HCT116 (cell line): Measurements from ENCODE around the gene MAP4K4. TPM values are rescaled to one million over a fixed set of nuclear protein-coding genes. Genes with fewer than 3 reads are reported as not detected.

Experiments
- ATAC-seq: fragments of 200-7000 bp; cut with Tn5 transposase; 2 replicates; pipeline ENCODE4 v1.9.1; 2020; ENCODE audit warnings: mild to moderate bottlenecking, moderate library complexity
- BruUV-seq: library from RNA; stranded (reverse); fragments of 400-500 nt; replicated peaks from 2 replicates; lab custom pipeline; 2021; lab: Mats Ljungman, UMichigan
- CTCF ChIA-PET: fragments of 300-600 bp; sonication (Branson Sonifier 250); formaldehyde crosslinking; loops from one replicate; lab custom pipeline; 2021; ENCODE audit warnings: antibody characterized with exemption; lab: Charles Lee
- POLR2A ChIA-PET: fragments of 300-600, 350-600 bp; sonication (Branson Sonifier 250); formaldehyde crosslinking; loops from one replicate; lab custom pipeline; 2021; ENCODE audit warnings: antibody characterized with exemption; lab: Charles Lee
- RAD21 ChIA-PET, 2 experiments: fragments of 300-600 bp; sonication (Branson Sonifier 250); formaldehyde crosslinking; loops; one replicate each; lab custom pipeline; 2023; ENCODE audit warnings: low total read pairs in 2 of 2; ENCODE audit not compliant: uncharacterized antibody in 2 of 2, unreplicated experiment in 2 of 2, low non-redundant PET in 1 of 2; lab: Charles Lee
- DNase-seq: peaks from one replicate; pipeline ENCODE4 v3.0.0-alpha.2; 2010; ENCODE audit warnings: low read depth, low spot score
- H2AFZ ChIP-seq: fragments of 200-600 bp; shearing (Covaris generic), sonication (generic); 2 replicates; pipeline ENCODE4 v1.6.1; 2017; ENCODE audit warnings: low read depth, mixed run types, mixed read lengths, antibody characterized with exemption, low read length; ENCODE audit not compliant: poor library complexity, severe bottlenecking
- H3K27ac ChIP-seq: 2 replicates; pipeline ENCODE4 v1.5.1; 2012; ENCODE audit warnings: low read depth, low read length
- H3K27me3 ChIP-seq: fragments of 200-600 bp; sonication (generic); 2 replicates; pipeline ENCODE4 v1.6.1; 2016; ENCODE audit warnings: mixed run types, low read length, mixed read lengths; ENCODE audit not compliant: insufficient read depth
- H3K36me3 ChIP-seq, 2 experiments: fragments of 200-500 bp in 1 of 2; fragments of 200-600 bp in 1 of 2; sonication (Bioruptor generic) in 1 of 2; sonication (generic) in 1 of 2; 2 replicates each; pipeline versions ENCODE4 v1.5.1 to v1.6.1; 2014 to 2016; ENCODE audit warnings: low read length in 2 of 2, inconsistent platforms in 1 of 2, mixed read lengths in 1 of 2, mixed run types in 1 of 2; ENCODE audit not compliant: insufficient read depth in 2 of 2, control insufficient read depth in 1 of 2
- H3K4me1 ChIP-seq, 2 experiments: fragments of 200-600 bp in 1 of 2; sonication (generic) in 1 of 2; 2 replicates each; pipeline versions ENCODE4 v1.5.1 to v1.6.1; 2012 to 2017; ENCODE audit warnings: low read length in 2 of 2, inconsistent platforms in 1 of 2, mild to moderate bottlenecking in 1 of 2, mixed read lengths in 1 of 2, mixed run types in 1 of 2, moderate library complexity in 1 of 2; ENCODE audit not compliant: insufficient read depth in 2 of 2, control insufficient read depth in 1 of 2
- H3K4me2 ChIP-seq: fragments of 200-600 bp; sonication (generic); 2 replicates; pipeline ENCODE4 v1.6.1; 2017; ENCODE audit warnings: mixed run types, low read length, mixed read lengths
- H3K4me3 ChIP-seq, 2 experiments: fragments of 200-600 bp in 1 of 2; sonication (generic) in 1 of 2; replicated peaks in 1 of 2; 2 replicates each; pipeline ENCODE4 v1.5.1; 2011 to 2016; ENCODE audit warnings: low read length in 2 of 2, control low read depth in 1 of 2, low read depth in 1 of 2, mild to moderate bottlenecking in 1 of 2, mixed read lengths in 1 of 2, mixed run types in 1 of 2
- H3K79me2 ChIP-seq: fragments of 200-600 bp; sonication (generic); 2 replicates; pipeline ENCODE4 v1.6.1; 2017; ENCODE audit warnings: mild to moderate bottlenecking, mixed run types, low read length, moderate library complexity, mixed read lengths; ENCODE audit not compliant: insufficient read depth
- H3K9ac ChIP-seq: fragments of 200-600 bp; sonication (generic); 2 replicates; pipeline ENCODE4 v1.6.1; 2016; ENCODE audit warnings: low read length, mixed read lengths
- H3K9me2 ChIP-seq: fragments of 200-600 bp; sonication (generic), shearing (Covaris generic); 2 replicates; pipeline ENCODE4 v1.6.1; 2017; ENCODE audit warnings: mixed run types, mild to moderate bottlenecking, moderate library complexity; ENCODE audit not compliant: insufficient read depth
- H3K9me3 ChIP-seq, 2 experiments: fragments of 200-500 bp in 1 of 2; fragments of 200-600 bp in 1 of 2; sonication (Bioruptor generic) in 1 of 2; sonication (generic) in 1 of 2; 2 replicates each; pipeline ENCODE4 v1.6.1; 2014 to 2017; ENCODE audit warnings: low read length in 2 of 2, mixed read lengths in 2 of 2, inconsistent platforms in 1 of 2, low read depth in 1 of 2, mild to moderate bottlenecking in 1 of 2, mixed run types in 1 of 2, moderate library complexity in 1 of 2; ENCODE audit not compliant: control insufficient read depth in 1 of 2, insufficient read depth in 1 of 2
- H4K20me1 ChIP-seq: fragments of 200-600 bp; sonication (generic), shearing (Covaris generic); 2 replicates; pipeline ENCODE4 v1.6.1; 2017; ENCODE audit warnings: mixed run types, mild to moderate bottlenecking, moderate library complexity; ENCODE audit not compliant: insufficient read depth
- CBX3 ChIP-seq: IDR thresholded peaks from 2 replicates; pipeline ENCODE4 v1.6.1; 2012; ENCODE audit warnings: low read depth
- CEBPB ChIP-seq: IDR thresholded peaks from 2 replicates; pipeline ENCODE4 v1.6.1; 2012; ENCODE audit warnings: low read depth
- EGR1 ChIP-seq: IDR thresholded peaks from 2 replicates; pipeline ENCODE4 v1.6.1; 2012; ENCODE audit warnings: low read depth
- FOSL1 ChIP-seq: IDR thresholded peaks from 2 replicates; pipeline ENCODE4 v1.6.1; 2012; ENCODE audit warnings: low read depth
- POLR2A ChIP-seq: IDR thresholded peaks from 2 replicates; pipeline ENCODE4 v1.7.0; 2011; ENCODE audit warnings: borderline replicate concordance; ENCODE audit not compliant: insufficient read depth, insufficient read length; ENCODE audit errors: extremely low read depth
- RAD21 ChIP-seq: IDR thresholded peaks from 2 replicates; pipeline ENCODE4 v1.6.1; 2012; ENCODE audit warnings: low read depth, mild to moderate bottlenecking
- SP1 ChIP-seq: IDR thresholded peaks from 2 replicates; pipeline ENCODE4 v1.6.1; 2012; ENCODE audit warnings: low read depth
- SRF ChIP-seq: IDR thresholded peaks from 2 replicates; pipeline ENCODE4 v1.6.1; 2012; ENCODE audit warnings: low read depth
- YY1 ChIP-seq: IDR thresholded peaks from 2 replicates; pipeline ENCODE4 v1.6.1; 2011; ENCODE audit warnings: low read length, low read depth, moderate library complexity, mild to moderate bottlenecking; ENCODE audit not compliant: insufficient replicate concordance; ENCODE audit errors: extremely low read depth
- ZFX ChIP-seq: fragments of 450-650 bp; IDR thresholded peaks from 2 replicates; pipeline ENCODE4 v1.6.1; 2017
- ZNF274 ChIP-seq: fragments of 200-500 bp; sonication (Bioruptor generic); IDR thresholded peaks from 2 replicates; pipeline ENCODE4 v1.6.1; 2014; ENCODE audit warnings: mild to moderate bottlenecking, low read depth, low read length, inconsistent platforms
- intact Hi-C: fragments of 100-400 bp; cut with micrococcal nuclease; formaldehyde crosslinking; loops from 2 replicates; pipeline ENCODE4 v1.10.0; 2022
- total RNA-seq: library from RNA; stranded (reverse); gene quantifications from one replicate; pipeline ENCODE4 v1.2.1, GENCODE V29; 2021; ENCODE audit not compliant: unreplicated experiment
- TF ChIP-seq, protein P1 (sequence below), 3 experiments: fragments of 200-600 bp in 1 of 3; sonication (generic) in 1 of 3; IDR thresholded peaks in 2 of 3; conservative IDR thresholded peaks in 1 of 3; 2 replicates each; pipeline ENCODE4 v1.5.1; 2012 to 2017; ENCODE audit warnings: low read depth in 2 of 3, low read length in 2 of 3, antibody characterized with exemption in 1 of 3, borderline replicate concordance in 1 of 3, control low read depth in 1 of 3, mild to moderate bottlenecking in 1 of 3, mixed read lengths in 1 of 3, mixed run types in 1 of 3, moderate library complexity in 1 of 3; ENCODE audit not compliant: insufficient read depth in 1 of 3
- TF ChIP-seq, protein P2 (sequence below): IDR thresholded peaks from 2 replicates; pipeline ENCODE4 v1.6.1; 2011; ENCODE audit warnings: mild to moderate bottlenecking, low read length, moderate library complexity; ENCODE audit not compliant: insufficient replicate concordance; ENCODE audit errors: extremely low read depth

Gene MAP4K4
- total RNA-seq, 1 experiment from 2014 or later = 62.3 TPM

DNA sequence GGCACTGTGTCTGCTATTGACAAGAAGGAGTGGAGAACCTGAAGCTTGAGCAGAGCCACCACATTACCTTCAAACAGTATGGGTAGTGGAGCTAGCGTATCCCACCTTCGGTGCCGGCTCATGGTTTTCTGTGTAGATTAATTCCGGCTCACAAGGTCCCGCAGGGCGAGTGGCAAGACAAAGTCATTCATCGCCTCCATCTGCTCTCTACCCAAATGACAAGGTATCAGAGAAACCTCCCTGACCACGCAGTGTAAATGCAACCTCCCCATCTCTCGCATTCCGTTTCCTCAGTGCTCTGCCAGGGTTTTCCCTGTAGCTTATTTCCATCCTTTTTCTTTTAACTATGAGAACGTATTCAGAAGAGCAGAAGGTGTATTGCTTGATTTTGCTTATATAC, 79.8 kb downstream of the MAP4K4 start (continued):
- TF ChIP-seq, protein P1, sequence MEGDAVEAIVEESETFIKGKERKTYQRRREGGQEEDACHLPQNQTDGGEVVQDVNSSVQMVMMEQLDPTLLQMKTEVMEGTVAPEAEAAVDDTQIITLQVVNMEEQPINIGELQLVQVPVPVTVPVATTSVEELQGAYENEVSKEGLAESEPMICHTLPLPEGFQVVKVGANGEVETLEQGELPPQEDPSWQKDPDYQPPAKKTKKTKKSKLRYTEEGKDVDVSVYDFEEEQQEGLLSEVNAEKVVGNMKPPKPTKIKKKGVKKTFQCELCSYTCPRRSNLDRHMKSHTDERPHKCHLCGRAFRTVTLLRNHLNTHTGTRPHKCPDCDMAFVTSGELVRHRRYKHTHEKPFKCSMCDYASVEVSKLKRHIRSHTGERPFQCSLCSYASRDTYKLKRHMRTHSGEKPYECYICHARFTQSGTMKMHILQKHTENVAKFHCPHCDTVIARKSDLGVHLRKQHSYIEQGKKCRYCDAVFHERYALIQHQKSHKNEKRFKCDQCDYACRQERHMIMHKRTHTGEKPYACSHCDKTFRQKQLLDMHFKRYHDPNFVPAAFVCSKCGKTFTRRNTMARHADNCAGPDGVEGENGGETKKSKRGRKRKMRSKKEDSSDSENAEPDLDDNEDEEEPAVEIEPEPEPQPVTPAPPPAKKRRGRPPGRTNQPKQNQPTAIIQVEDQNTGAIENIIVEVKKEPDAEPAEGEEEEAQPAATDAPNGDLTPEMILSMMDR (IDR thresholded peaks at IDR 0.05 in 2 of 3, conservative IDR thresholded peaks at IDR 0.05 in 1 of 3; ENCODE audit: borderline replicate concordance in 1 of 3, insufficient read depth in 1 of 3, low read depth in 2 of 3, low read length in 2 of 3) = no peak
- TF ChIP-seq CBX3 (no peak), RAD21 (no peak), FOSL1 (no peak), EGR1 (no peak), YY1 (no peak), CEBPB (no peak), SRF (no peak), SP1 (no peak), ZFX (no peak), POLR2A (no peak), ZNF274 (no peak)
- TF ChIP-seq, protein P2, sequence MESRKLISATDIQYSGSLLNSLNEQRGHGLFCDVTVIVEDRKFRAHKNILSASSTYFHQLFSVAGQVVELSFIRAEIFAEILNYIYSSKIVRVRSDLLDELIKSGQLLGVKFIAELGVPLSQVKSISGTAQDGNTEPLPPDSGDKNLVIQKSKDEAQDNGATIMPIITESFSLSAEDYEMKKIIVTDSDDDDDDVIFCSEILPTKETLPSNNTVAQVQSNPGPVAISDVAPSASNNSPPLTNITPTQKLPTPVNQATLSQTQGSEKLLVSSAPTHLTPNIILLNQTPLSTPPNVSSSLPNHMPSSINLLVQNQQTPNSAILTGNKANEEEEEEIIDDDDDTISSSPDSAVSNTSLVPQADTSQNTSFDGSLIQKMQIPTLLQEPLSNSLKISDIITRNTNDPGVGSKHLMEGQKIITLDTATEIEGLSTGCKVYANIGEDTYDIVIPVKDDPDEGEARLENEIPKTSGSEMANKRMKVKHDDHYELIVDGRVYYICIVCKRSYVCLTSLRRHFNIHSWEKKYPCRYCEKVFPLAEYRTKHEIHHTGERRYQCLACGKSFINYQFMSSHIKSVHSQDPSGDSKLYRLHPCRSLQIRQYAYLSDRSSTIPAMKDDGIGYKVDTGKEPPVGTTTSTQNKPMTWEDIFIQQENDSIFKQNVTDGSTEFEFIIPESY = no peak

DNA sequence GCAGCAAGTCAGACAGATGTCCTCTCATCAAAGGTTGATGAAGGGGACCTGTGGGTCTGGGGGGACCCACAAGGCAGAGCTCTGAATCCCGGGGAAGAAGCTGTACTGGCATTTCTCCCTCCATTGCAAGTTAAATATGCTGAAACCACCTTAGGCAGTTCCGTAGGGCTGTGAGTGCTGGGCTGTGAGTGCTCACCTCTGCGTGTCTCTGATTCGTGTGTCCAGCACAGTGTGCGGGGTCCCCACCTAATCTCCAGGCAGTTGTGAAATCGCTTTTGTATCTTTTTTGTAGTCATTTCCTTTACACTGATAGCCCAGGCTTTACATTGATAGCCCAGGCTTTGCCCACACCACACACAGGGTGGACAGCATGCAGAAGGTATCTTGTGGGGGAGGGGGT, 80.6 kb downstream of the MAP4K4 start:
- POLR2A ChIA-PET = no interaction called here
- intact Hi-C loops = no loop called here
- no peaks in the 10 kb centered on the region for H3K27me3 ChIP-seq
- no peaks in the 10 kb centered on the region for H3K9me3 ChIP-seq
- ATAC-seq (no peak), DNase-seq (no peak)
- H3K9ac ChIP-seq = no peak overlapping the region
- no peak overlapping the region for H3K4me3 ChIP-seq
- RAD21 ChIA-PET = no interaction called here
- H3K36me3 ChIP-seq = no peaks in the 10 kb centered on the region
- TF ChIP-seq, protein P1 (IDR thresholded peaks at IDR 0.05 in 2 of 3, conservative IDR thresholded peaks at IDR 0.05 in 1 of 3; ENCODE audit: borderline replicate concordance in 1 of 3, insufficient read depth in 1 of 3, low read depth in 2 of 3, low read length in 2 of 3) = no peak
- no peak for TF ChIP-seq RAD21
- no peaks in the 10 kb centered on the region for H3K9me2 ChIP-seq
- H3K79me2 ChIP-seq = peaks cover 98% of the 10 kb centered on the region
- no peak overlapping the region for H2AFZ ChIP-seq
- no peaks in the 10 kb centered on the region; the same call in 1 of the 2 replicates for H4K20me1 ChIP-seq
- no TSS peak for BruUV-seq
- no peak overlapping the region for H3K4me2 ChIP-seq
- CTCF ChIA-PET = no interaction called here
- no peak overlapping the region for H3K27ac ChIP-seq
- no peaks in the 10 kb centered on the region for H3K4me1 ChIP-seq
